ENCODE results near the gene FGF19.

Gene FGF19

GRCh38 chr11:69718912-69719311 lies 15.1 kb upstream of the FGF19 start:
- TF ChIP-seq CTCF (conservative IDR thresholded peaks at IDR 0.05; ENCODE audit: low read depth, low read length) = no peak
- no peak for DNase-seq (ENCODE audit: low read depth)
- H3K4me3 ChIP-seq (ENCODE audit: low read length) = no peak overlapping the region

DNA sequence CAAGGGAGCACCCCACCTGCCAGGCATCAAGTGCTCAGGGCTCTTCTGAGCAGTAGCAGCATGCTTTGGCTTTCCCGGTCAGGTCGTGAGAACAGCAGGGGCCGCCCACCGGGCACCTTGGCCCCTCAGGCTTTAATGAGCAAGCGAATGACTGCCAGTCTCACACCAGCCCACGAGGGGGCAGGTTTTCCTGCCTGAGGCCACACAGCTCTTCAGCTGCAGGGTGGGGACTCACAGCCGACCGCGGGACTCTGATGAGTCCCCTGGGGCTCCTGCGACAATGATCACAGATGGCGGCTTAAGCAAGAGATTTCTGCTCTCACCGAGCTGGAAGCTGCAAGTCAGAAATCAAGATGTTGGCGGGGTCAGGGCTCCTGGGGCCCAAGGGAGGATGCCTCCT lies 14.3 kb upstream of the FGF19 start:
- DNase-seq (ENCODE audit: low read depth) = no peak
- H3K4me3 ChIP-seq (ENCODE audit: low read length) = no peak overlapping the region
- peak; percentile 83 for TF ChIP-seq CTCF (conservative IDR thresholded peaks at IDR 0.05; ENCODE audit: low read depth, low read length)

DNA sequence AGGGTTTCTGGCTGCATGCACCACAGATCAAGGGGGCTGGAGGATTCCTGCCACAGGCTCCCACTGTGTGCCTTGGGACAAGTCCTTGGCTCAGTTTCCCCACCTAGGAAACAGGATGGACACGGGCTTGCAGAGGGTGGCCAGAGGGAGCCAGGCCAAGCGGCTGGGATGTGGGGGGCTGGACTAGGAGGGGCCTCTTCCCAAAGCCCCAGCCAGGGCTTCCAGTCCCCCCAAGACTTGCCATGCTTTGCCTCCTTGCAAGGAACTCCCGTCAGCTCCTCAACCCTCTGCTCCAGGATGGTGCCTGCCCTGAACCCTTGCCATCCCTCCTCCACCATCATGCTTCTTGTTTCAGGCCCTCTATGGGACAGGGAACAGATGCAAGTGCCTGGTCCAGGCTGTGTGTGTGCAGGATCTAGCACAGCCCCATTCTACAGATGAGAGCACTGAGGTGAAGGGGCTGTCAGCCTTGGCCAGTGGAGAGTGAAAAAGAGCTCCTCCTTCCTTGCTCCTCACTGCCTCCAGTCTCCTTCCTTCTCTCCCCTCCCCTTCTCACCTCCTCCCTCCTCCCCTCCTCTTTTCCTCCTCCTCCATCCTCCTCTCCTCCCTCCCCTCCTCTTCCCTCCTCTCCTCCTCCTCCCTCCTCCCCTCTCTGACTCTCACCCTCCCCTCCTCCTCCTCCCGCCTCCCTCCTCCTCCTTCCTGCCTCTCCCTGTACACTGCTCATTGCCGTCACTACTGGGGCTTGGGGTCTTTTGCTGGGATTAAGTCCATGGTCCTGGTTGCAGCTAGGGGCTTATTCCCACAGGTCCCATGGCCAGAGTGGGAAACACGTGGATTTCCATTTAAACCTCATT lies 13.3 kb upstream of the FGF19 start:
- no peak for TF ChIP-seq CTCF (conservative IDR thresholded peaks at IDR 0.05; ENCODE audit: low read depth, low read length)
- no peak for DNase-seq (ENCODE audit: low read depth)
- no peak overlapping the region for H3K4me3 ChIP-seq (ENCODE audit: low read length)

DNA sequence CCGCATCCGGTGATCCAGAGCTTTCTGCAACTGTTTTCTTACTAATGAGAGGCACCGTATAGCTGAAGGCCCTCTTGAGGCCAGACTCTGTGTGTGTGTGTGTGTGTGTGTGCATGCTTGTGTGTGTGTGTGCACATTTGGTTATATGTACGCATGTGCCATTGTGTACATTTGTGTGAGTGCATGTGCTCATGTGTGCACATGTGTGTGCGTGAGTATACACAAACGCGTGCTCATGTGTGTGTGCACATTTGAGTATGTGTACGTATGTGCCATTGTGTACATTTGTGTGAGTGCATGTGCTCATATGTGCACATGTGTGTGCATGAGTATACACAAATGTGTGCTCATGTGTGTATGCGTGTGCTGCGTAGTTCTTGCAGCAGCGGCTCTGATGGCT lies 12.3 kb upstream of the FGF19 start:
- DNase-seq (ENCODE audit: low read depth) = no peak
- H3K4me3 ChIP-seq (ENCODE audit: low read length) = no peak overlapping the region
- TF ChIP-seq CTCF (conservative IDR thresholded peaks at IDR 0.05; ENCODE audit: low read depth, low read length) = no peak

DNA sequence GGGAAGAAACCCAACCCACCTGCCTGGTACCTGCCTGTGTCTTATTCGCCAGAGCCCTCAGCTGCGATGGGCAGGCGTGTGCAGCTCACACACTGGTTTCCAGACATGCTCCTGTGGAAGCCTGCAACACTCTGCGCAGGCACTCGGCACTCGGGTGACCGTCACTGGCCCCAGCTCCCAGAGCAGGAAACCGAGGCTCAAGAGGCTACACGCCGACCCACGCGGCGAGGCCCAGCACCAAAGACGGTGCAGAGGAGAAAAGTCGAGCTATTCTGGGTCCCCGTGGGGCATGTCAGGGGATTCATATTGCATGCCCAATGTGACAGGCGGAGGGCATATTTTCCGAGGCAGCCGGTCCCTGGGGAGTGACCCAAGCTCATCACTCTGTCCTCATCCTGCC lies 11.6 kb upstream of the FGF19 start:
- no peak for DNase-seq (ENCODE audit: low read depth)
- no peak overlapping the region for H3K4me3 ChIP-seq (ENCODE audit: low read length)
- TF ChIP-seq CTCF (conservative IDR thresholded peaks at IDR 0.05; ENCODE audit: low read depth, low read length) = no peak

- no peak for DNase-seq (ENCODE audit: low read depth)
- TF ChIP-seq CTCF (conservative IDR thresholded peaks at IDR 0.05; ENCODE audit: low read depth, low read length) = no peak
- H3K4me3 ChIP-seq (ENCODE audit: low read length) = no peak overlapping the region
Measured at GRCh38 chr11:69711822-69712801, 8.3 kb upstream of the FGF19 start.

All from retinal pigment epithelial cell (primary cell).